Immature natural killer cell (primary cell): Measurements from ENCODE around the gene CA11. TPM values are rescaled to one million over a fixed set of nuclear protein-coding genes. Genes with fewer than 3 reads are reported as not detected.

Experiments used
- DNase-seq, 3 donors: peaks; one replicate each; pipeline ENCODE4 v3.0.0; 2022; ENCODE audit warnings: mixed read lengths in 1 of 3
- H3K27ac Mint-ChIP-seq, 6 donors: one replicate each; pipeline ENCODE4 v1.8.0; 2020; ENCODE audit warnings: mixed read lengths in 6 of 6, mild to moderate bottlenecking in 5 of 6, inconsistent platforms in 4 of 6, moderate library complexity in 3 of 6
- H3K27me3 Mint-ChIP-seq, 3 donors: one replicate each; pipeline ENCODE4 v1.8.0; 2020 to 2021; ENCODE audit warnings: low read depth in 3 of 3, mild to moderate bottlenecking in 3 of 3, mixed read lengths in 3 of 3, moderate library complexity in 3 of 3, inconsistent platforms in 1 of 3
- H3K36me3 Mint-ChIP-seq, 3 donors: one replicate each; pipeline ENCODE4 v1.8.0; 2020; ENCODE audit warnings: mixed read lengths in 3 of 3, inconsistent platforms in 2 of 3, mild to moderate bottlenecking in 2 of 3
- H3K4me1 Mint-ChIP-seq, 2 donors: one replicate each; pipeline ENCODE4 v1.8.0; 2020; ENCODE audit warnings: inconsistent platforms in 2 of 2, mild to moderate bottlenecking in 2 of 2, mixed read lengths in 2 of 2, moderate library complexity in 1 of 2
- H3K4me3 Mint-ChIP-seq, 5 donors: one replicate each; pipeline ENCODE4 v1.8.0; 2020; ENCODE audit warnings: mild to moderate bottlenecking in 5 of 5, mixed read lengths in 5 of 5, inconsistent platforms in 3 of 5, moderate library complexity in 3 of 5
- H3K9me3 Mint-ChIP-seq, 6 donors: one replicate each; pipeline ENCODE4 v1.8.0; 2020; ENCODE audit warnings: mild to moderate bottlenecking in 6 of 6, mixed read lengths in 6 of 6, inconsistent platforms in 4 of 6, moderate library complexity in 3 of 6
- polyA plus RNA-seq, 3 donors: library from polyadenylated mRNA; unstranded; fragments of 300-500 nt; fragmentation: Illumina TruSeq; gene quantifications; one replicate each; pipeline ENCODE4 v1.2.3, GENCODE V29; 2021

The CA11 gene
- polyA plus RNA-seq, 3 donors from 2014 or later: 1.8 to 16.4 (median 3.6) TPM

- Mint-ChIP-seq H3K9me3 (no peaks in the 10 kb centered on the region), H3K27ac (no peak overlapping the region), H3K36me3 (no peaks in the 10 kb centered on the region), H3K4me3 (no peak overlapping the region), H3K4me1 (peaks cover 0 to 4% of the 10 kb centered on the region in 2 donors), H3K27me3 (peaks cover 0 to 3% (median 0%) of the 10 kb centered on the region in 3 donors)
- no peak for DNase-seq
These were observed 42.1 kb downstream of the CA11 start for GRCh38 chr19:48603850-48604249.

- no peaks in the 10 kb centered on the region for H3K36me3 Mint-ChIP-seq
- no peak for DNase-seq
- peaks cover 0 to 3% (median 0%) of the 10 kb centered on the region in 3 donors for H3K27me3 Mint-ChIP-seq
- H3K4me1 Mint-ChIP-seq: no peaks in the 10 kb centered on the region
- H3K4me3 Mint-ChIP-seq: no peak overlapping the region
- no peak overlapping the region for H3K27ac Mint-ChIP-seq
- no peaks in the 10 kb centered on the region for H3K9me3 Mint-ChIP-seq
These were observed 42.5 kb downstream of the CA11 start for GRCh38 chr19:48603449-48603848.

- no peak overlapping the region for H3K27ac Mint-ChIP-seq
These were observed 43.0 kb downstream of the CA11 start for GRCh38 chr19:48603001-48603400.

GRCh38 chr19:48600679-48601417, 45.1 kb downstream of the CA11 start:
- Mint-ChIP-seq H3K27ac (no peak overlapping the region), H3K4me1 (no peaks in the 10 kb centered on the region), H3K4me3 (no peak overlapping the region), H3K27me3 (peaks cover 0 to 3% (median 0%) of the 10 kb centered on the region in 3 donors), H3K36me3 (no peaks in the 10 kb centered on the region), H3K9me3 (no peaks in the 10 kb centered on the region)
- no peak for DNase-seq

More at GRCh38 chr19:48603001-48603400, 43.0 kb downstream of the CA11 start:
- H3K4me1 Mint-ChIP-seq: no peaks in the 10 kb centered on the region
- no peak for DNase-seq
- H3K4me3 Mint-ChIP-seq: no peak overlapping the region
- H3K9me3 Mint-ChIP-seq: no peaks in the 10 kb centered on the region
- peaks cover 0 to 3% (median 0%) of the 10 kb centered on the region in 3 donors for H3K27me3 Mint-ChIP-seq
- H3K36me3 Mint-ChIP-seq: no peaks in the 10 kb centered on the region

- Mint-ChIP-seq H3K4me1 (no peaks in the 10 kb centered on the region), H3K9me3 (no peaks in the 10 kb centered on the region), H3K27ac (no peak overlapping the region), H3K27me3 (peaks cover 0 to 3% (median 0%) of the 10 kb centered on the region in 3 donors), H3K36me3 (no peaks in the 10 kb centered on the region), H3K4me3 (no peak overlapping the region)
- no peak for DNase-seq
These were observed 46.8 kb downstream of the CA11 start for GRCh38 chr19:48598996-48599700.

GRCh38 chr19:48596679-48597465, 49.1 kb downstream of the CA11 start:
- H3K27me3 Mint-ChIP-seq: peaks cover 0 to 3% (median 0%) of the 10 kb centered on the region in 3 donors
- H3K27ac Mint-ChIP-seq: peak overlapping the region in 2 of 6 donors; percentile 30 to 39
- H3K9me3 Mint-ChIP-seq: no peaks in the 10 kb centered on the region
- peak overlapping the region in 1 of 5 donors; percentile 55 for H3K4me3 Mint-ChIP-seq
- H3K36me3 Mint-ChIP-seq: no peaks in the 10 kb centered on the region
- DNase-seq: peak in 1 of 3 donors; percentile 39
- H3K4me1 Mint-ChIP-seq: no peaks in the 10 kb centered on the region

GRCh38 chr19:48596237-48596636, 49.8 kb downstream of the CA11 start:
- Mint-ChIP-seq H3K4me3 (no peak overlapping the region), H3K27ac (no peak overlapping the region), H3K4me1 (no peaks in the 10 kb centered on the region), H3K27me3 (peaks cover 0 to 3% (median under 1%) of the 10 kb centered on the region in 3 donors), H3K36me3 (no peaks in the 10 kb centered on the region), H3K9me3 (no peaks in the 10 kb centered on the region)
- DNase-seq: no peak

- Mint-ChIP-seq H3K36me3 (no peaks in the 10 kb centered on the region), H3K4me3 (no peak overlapping the region), H3K27me3 (peaks cover 0 to 3% (median 1%) of the 10 kb centered on the region in 3 donors), H3K9me3 (no peaks in the 10 kb centered on the region), H3K4me1 (no peaks in the 10 kb centered on the region), H3K27ac (no peak overlapping the region)
- DNase-seq: no peak
These were observed 50.2 kb downstream of the CA11 start for GRCh38 chr19:48595833-48596232.

- no peak for DNase-seq
- no peaks in the 10 kb centered on the region for H3K36me3 Mint-ChIP-seq
- peaks cover 0 to 1% (median 0%) of the 10 kb centered on the region in 3 donors for H3K27me3 Mint-ChIP-seq
These were observed 50.8 kb downstream of the CA11 start for GRCh38 chr19:48595171-48595570.

GRCh38 chr19:48591021-48591420, 55.0 kb downstream of the CA11 start:
- Mint-ChIP-seq H3K4me3 (no peak overlapping the region), H3K27me3 (peaks cover 0 to 1% (median 0%) of the 10 kb centered on the region in 3 donors), H3K9me3 (no peaks in the 10 kb centered on the region), H3K27ac (no peak overlapping the region), H3K4me1 (peaks cover 6 to 8% of the 10 kb centered on the region in 2 donors), H3K36me3 (no peaks in the 10 kb centered on the region)
- no peak for DNase-seq

More at GRCh38 chr19:48595171-48595570, 50.8 kb downstream of the CA11 start:
- no peaks in the 10 kb centered on the region for H3K4me1 Mint-ChIP-seq
- H3K4me3 Mint-ChIP-seq: peak overlapping the region in 1 of 5 donors; percentile 27
- peak overlapping the region in 2 of 6 donors; percentile 14 to 58 for H3K27ac Mint-ChIP-seq
- H3K9me3 Mint-ChIP-seq: no peaks in the 10 kb centered on the region

GRCh38 chr19:48588670-48589401, 57.2 kb downstream of the CA11 start:
- peak; percentile 76 to 84 (median 79) for DNase-seq
- H3K4me1 Mint-ChIP-seq: peaks cover 8 to 9% of the 10 kb centered on the region in 2 donors
- H3K27ac Mint-ChIP-seq: peak overlapping the region in 2 of 6 donors; percentile 72 to 81
- peaks cover 1 to 4% (median 2%) of the 10 kb centered on the region in 3 donors for H3K27me3 Mint-ChIP-seq
- H3K4me3 Mint-ChIP-seq: peak overlapping the region; percentile 12 to 85 (median 73)
- H3K36me3 Mint-ChIP-seq: no peaks in the 10 kb centered on the region
- H3K9me3 Mint-ChIP-seq: no peaks in the 10 kb centered on the region
